AG04449 (cell line): ENCODE results near the gene CEP128.

Experiments used
- CTCF ChIA-PET: fragments of 350-600 bp; formaldehyde crosslinking; extraction: SDS; loops from one replicate; lab custom pipeline; 2021; ENCODE audit warnings: antibody characterized with exemption; lab: Yijun Ruan, JAX
- POLR2A ChIA-PET: fragments of 400-600, 350-600 bp; formaldehyde crosslinking; extraction: SDS; loops from one replicate; lab custom pipeline; 2020; ENCODE audit warnings: antibody characterized with exemption, inconsistent platforms; lab: Yijun Ruan, JAX
- DNase-seq: peaks from one replicate; pipeline ENCODE4 v3.0.0-alpha.2; 2010; ENCODE audit warnings: low read depth, low spot score
- H3K4me3 ChIP-seq: 2 replicates; pipeline ENCODE4 v1.5.1; 2011; ENCODE audit warnings: low read depth, mild to moderate bottlenecking, control low read depth, low read length
- CTCF ChIP-seq: IDR thresholded peaks from one replicate; pipeline ENCODE4 v1.5.1; 2011; ENCODE audit warnings: mild to moderate bottlenecking, moderate library complexity, low read length, control low read depth, inconsistent platforms; ENCODE audit not compliant: insufficient read depth; ENCODE audit errors: missing control alignments

CEP128 gene

GRCh38 chr14:80906336-80906735, 35.2 kb downstream of the CEP128 start:
- no peak for DNase-seq
- H3K4me3 ChIP-seq = no peak overlapping the region
- ChIA-PET CTCF (interaction anchor here (1.9 to 2.2 kb wide), 2 partner anchors 24 to 81 kb away, joined by 4 to 5 read pairs; no protein-coding TSS in a partner anchor), POLR2A (no interaction called here)
- TF ChIP-seq CTCF = no peak

GRCh38 chr14:80902608-80903007, 38.9 kb downstream of the CEP128 start:
- ChIA-PET POLR2A (interaction anchor here (0.7 kb wide), 1 partner anchor 140 kb away, joined by 3 read pairs; no protein-coding TSS in a partner anchor), CTCF (no interaction called here)
- no peak overlapping the region for H3K4me3 ChIP-seq
- no peak for DNase-seq
- TF ChIP-seq CTCF = no peak

GRCh38 chr14:80901822-80902221, 39.7 kb downstream of the CEP128 start:
- no peak for TF ChIP-seq CTCF
- CTCF ChIA-PET = interaction anchor here (0.6 kb wide), 1 partner anchor 38 kb away, joined by 3 read pairs; no protein-coding TSS in a partner anchor
- no peak for DNase-seq
- no peak overlapping the region for H3K4me3 ChIP-seq
- POLR2A ChIA-PET = no interaction called here

- POLR2A ChIA-PET = no interaction called here
- no peak overlapping the region for H3K4me3 ChIP-seq
- no peak for TF ChIP-seq CTCF
- CTCF ChIA-PET = no interaction called here
- no peak for DNase-seq
These were observed 40.3 kb downstream of the CEP128 start for GRCh38 chr14:80901260-80901659.

- TF ChIP-seq CTCF = no peak
- CTCF ChIA-PET = interaction anchor here (1.7 kb wide), 1 partner anchor 10 kb away, joined by 11 read pairs; no protein-coding TSS in a partner anchor
- DNase-seq = no peak
- H3K4me3 ChIP-seq = no peak overlapping the region
- POLR2A ChIA-PET = no interaction called here
These were observed 68.9 kb downstream of the CEP128 start for GRCh38 chr14:80872645-80873044.

- ChIA-PET CTCF (interaction anchor here (1.0 kb wide), 1 partner anchor 812 kb away, joined by 3 read pairs; no protein-coding TSS in a partner anchor), POLR2A (no interaction called here)
These were observed 73.3 kb downstream of the CEP128 start for GRCh38 chr14:80868260-80868659.

More at GRCh38 chr14:80868260-80868659, 73.3 kb downstream of the CEP128 start:
- TF ChIP-seq CTCF = no peak
- no peak overlapping the region for H3K4me3 ChIP-seq
- no peak for DNase-seq
